Activated CD4-positive, alpha-beta T cell treated with anti-CD3 and anti-CD28 coated beads, Interleukin-2, amount 50 U/mL, for 4 hours (primary cell): ENCODE data around the gene CEBPG.

Experiments used
- DNase-seq, 2 experiments: peaks; one replicate each; pipeline ENCODE4 v3.0.0-alpha.2; 2020

Gene CEBPG

DNA sequence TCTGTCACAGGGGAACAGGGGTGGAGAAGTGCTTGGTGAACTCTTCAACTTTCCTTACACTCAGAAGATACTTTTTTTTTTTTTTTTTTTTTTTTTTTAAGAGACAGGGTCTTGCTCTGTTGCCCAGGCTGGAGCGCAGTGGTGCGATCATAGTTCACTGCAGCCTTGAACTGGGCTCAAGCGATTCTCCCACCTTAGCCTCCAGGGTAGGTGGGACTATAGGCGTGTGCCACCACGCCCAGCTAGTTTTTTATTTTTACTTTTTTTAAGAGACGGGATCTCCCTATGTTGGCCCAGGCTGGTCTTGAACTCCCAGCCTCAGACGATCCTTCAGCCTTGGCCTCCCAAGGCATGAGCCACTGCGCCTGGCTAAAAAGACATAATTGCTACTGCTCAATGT, 11.5 kb downstream of the CEBPG start:
- DNase-seq: no peak

DNA sequence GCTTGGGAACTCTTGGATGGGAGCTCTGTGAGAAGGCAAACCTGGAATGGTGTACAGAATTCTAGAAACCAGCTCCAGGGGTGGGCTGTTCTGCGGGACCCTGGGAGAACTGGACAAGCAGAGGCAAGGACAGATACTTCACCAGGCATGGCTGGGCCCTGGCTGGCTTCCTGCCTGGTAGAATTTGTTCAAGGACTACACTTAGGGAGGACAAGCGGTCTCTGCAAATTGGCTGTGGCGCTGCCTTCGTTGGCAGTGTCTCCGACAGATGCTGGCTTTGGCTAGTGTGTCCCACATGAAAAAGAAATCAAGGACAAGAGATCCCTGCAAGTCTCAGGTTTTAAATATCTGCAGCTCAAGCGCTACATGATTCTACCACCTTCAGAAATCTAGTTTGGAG, 12.4 kb downstream of the CEBPG start:
- no peak for DNase-seq

DNA sequence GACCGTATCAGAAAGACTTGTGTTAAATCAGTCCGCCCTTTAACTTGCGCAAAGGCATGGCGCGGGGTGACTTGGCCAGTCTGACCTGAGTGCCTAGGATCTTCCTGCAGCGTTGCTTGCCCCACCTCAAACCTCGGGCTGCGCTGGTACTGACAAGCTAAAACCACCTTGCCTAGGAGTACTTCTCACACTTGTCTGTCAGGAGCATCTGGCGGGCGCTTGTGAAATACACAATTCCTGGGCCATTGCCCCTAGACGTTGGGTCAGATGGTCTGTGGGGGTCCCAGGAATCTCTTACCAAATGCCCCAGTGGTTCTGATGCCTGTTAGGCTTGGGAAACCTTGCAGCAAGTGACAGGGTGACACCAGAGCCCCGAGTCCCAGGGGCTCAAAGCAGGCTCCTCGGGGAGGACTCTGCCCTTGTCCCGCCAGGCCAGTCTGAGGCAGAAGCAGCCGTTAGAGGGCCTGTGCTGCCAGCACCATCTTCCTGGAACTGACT, 12.9 kb downstream of the CEBPG start:
- DNase-seq: no peak

DNA sequence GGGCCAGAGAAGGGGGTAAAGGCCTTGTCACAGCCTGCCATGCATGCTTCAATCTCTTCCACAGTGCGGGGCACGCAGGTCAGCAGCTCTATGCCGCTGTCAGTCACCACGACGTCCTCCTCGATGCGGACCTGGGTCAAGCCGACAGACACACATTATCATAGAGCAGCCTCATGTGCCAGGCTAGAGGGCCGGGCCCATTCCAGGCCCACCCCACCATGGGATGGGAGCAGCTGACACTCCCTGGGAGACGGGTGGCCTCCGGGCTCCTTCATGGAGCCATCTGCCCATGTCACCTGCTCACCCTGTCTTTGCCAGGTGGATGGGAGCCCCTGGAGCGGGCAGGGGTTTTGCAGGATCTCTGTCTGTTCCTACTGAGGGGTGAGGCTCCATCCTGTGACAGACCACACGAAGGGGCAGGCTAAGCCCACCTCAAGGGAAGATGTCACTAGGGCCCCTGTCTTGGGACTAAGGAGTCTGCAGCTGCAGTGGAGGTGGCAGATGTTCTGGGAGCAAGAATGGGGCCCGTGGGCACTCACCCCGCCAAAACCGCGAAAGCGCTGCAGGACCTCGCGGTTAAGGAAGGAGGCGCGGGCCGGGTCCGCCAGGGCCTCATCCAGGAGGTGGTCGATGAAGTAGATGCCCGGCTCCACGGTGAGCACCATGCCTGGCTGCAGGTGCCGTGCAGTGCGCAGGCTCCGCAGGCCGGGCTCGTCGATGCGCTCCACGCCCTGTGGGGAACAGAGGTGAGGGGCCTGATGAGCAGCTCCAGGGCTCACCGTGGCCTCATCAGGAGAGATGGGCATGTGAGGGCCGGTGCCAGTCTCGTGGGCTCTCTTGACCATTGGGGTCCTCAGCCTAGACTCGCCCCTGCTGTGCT, 14.1 kb downstream of the CEBPG start:
- DNase-seq: no peak

DNA sequence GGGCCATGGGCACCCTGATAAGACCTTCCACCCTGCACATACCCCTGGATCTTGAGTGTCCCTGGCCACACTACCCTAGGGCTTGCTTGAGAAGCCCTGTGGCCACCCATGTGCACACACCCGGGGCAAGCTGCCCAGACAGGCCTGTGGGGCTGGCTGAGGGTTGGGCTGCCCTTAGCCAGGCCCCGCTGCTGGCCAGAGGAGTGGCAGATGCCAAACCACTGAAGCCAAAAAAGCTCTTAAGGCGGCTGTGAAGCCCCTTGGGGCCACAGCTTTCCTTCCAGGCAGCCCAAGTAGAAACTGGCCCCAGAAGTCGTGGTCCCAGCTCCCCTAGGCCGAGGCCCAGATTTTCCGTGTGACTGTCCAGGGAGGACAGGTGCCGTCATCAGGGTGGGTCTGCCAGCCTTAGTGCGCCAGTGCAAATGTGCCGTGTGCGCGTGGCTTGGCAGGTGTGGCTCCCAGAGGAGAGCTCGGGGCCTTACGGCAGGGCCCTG, 14.8 kb downstream of the CEBPG start:
- DNase-seq: no peak

DNA sequence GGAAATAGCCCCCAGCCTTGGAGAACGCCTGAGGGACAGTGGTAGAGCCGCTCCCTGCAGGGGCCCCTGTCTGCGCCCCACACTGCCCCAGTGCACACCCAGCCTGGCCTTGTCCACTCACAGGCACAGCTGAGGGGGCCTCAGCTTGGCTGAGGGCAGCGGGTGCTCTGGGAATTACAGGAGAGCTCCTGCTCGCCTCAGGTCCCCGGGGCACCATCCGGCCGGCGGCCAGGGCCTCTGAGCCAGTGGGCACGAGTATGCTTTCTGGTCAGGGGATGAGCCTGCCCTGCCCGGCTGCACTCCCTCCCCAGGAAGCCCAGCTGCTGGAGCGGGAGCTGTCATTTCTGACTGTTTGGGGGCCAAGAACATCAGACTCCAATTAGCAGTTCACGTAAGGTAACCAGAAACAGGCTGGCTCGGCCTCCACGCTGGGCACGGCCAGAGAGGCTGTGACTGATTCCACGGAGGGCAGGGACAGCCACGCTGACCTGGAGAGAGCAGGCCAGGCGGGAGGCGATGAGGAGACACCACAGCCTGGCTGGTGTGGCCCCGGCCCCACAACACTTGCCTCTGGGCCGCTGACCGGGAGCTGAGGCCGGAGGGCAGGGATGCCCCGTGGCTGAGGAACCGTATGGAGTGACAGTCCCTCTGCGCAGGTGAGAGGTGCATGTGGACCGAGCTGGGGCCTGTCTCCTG, 15.4 kb downstream of the CEBPG start:
- DNase-seq: no peak

DNA sequence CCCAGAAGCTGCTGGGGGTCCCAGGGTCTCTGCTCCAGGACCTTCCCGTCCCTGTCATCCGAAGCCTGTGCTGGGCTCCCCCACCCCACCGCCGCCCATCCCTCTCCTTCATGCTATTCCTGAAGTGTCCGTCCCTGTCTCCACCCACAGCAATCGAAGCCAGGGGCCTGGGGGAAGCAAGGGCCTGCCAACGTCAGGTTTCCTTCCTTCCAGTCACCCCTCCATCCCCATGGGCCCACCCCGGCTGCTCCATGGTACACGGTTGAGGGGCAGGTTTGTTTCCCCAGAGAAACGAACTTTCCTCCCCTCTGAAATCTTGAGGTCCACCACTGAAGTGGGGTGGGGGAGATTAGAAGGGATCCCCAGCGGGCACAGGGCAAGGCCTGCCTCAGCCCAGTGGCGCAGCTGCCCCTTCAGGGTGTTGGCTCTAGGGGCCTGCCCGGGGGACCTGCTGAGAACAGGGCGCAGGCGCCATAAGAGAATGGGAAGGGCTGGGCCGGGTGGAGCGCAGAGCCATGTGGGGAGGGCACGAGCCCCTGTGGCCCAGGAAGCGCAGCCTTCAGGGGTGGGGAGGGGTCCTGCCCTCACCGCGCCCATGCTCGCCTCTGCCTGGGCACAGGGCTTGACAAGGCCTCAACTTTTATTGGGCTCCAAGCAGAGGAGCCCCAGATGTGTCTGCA, 16.1 kb downstream of the CEBPG start:
- DNase-seq: no peak

DNA sequence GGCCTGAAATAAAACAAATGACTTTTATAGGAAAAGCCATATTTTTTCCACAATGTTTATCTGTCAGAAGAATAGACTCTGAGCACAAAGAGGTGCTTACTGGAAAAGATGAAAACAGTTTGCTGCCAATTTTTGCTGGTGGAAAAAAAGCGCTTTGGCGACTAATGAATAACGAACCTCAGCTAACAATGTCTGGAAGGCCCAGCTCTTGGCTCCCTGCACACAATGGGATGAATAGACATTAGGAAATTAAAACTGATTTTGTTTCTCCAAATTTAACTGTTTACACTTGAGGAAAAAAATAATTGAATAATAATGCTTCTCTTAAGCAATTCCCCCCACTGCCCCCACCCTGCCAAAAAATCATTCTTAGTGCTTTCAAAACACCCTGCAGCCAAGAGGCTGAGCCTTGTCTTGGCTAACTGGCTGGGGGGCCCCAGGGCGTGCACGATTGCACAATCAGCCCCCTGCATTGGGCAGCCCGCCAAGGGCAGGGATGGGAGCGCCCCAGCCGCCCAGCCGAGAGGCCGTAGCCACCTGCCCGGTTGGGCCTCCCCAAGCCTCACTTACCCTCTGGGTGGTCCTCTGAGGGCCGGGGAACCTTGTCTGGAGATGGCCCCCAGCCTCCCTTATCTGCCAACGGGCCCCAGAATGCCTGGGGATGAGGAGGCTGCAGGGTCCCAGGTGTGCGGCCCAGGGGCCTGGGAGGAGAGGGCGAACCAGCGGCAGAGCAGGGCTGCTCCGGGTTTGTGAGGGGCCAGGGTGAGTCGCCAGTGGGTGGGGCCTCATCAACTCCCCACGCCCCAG, 16.8 kb downstream of the CEBPG start:
- DNase-seq: no peak

DNA sequence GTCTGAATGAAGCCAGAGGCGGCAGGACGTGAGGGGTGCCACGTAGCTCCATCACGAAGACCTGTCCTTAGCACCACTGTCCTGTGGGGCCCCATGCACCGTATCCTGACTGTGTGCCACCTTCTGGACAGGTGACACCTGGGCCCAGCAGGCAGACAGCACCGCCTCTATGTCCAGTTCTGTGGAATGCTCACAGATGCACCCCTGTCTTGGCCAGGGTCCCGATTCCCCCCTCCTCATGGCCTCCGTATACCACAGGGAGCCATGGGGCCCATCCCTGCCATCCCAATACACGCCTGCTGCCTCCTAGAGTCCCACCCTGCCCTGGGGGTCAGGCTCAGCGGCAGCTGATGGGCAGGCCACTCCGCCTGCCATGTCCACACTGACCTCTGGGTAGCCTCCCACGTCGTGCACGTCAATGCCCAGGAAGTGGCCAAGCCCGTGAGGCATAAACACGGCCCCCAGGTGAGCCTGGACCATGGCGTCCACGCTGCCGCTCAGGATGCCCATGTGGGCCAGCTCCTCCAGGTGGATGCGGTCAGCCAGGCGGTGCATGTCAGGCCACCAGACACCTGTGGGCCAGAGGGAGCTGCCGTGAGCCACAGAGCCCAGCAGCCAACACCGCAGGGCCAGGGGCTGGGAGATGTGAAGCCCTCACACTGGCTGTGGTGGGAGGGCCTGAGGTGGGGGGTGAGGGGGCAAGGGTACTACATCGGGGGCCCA, 17.6 kb downstream of the CEBPG start:
- no peak for DNase-seq

DNA sequence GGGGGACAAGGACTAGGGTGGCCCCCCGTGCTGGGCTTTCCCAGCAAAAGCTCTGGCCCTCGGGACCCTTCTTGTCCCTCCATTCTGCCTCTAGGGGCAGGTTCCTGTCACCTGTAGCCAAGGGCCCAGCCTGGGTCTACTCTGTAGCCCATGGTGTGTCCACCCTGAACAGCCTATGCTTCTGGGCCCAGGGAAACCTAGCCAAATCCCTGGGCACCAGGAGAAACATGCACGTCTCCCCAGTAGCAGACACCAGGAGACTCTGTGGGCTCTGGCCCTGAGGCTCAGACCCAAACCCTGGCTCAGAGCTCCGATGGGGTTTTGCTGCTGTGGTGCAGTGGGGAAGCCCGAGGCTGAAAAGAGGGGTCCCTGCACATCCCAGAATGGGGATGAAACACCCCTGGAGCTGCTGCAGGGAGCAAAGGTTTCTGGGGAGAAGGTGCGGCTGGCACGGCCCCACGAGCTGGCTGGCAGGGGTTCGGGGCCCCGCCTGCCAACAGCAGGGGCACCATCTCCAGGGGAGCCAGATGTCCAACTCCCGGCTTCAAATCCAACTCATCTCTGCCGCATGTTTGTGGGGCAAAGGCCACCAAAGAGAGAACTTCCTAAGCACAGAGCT, 18.2 kb downstream of the CEBPG start:
- no peak for DNase-seq

DNA sequence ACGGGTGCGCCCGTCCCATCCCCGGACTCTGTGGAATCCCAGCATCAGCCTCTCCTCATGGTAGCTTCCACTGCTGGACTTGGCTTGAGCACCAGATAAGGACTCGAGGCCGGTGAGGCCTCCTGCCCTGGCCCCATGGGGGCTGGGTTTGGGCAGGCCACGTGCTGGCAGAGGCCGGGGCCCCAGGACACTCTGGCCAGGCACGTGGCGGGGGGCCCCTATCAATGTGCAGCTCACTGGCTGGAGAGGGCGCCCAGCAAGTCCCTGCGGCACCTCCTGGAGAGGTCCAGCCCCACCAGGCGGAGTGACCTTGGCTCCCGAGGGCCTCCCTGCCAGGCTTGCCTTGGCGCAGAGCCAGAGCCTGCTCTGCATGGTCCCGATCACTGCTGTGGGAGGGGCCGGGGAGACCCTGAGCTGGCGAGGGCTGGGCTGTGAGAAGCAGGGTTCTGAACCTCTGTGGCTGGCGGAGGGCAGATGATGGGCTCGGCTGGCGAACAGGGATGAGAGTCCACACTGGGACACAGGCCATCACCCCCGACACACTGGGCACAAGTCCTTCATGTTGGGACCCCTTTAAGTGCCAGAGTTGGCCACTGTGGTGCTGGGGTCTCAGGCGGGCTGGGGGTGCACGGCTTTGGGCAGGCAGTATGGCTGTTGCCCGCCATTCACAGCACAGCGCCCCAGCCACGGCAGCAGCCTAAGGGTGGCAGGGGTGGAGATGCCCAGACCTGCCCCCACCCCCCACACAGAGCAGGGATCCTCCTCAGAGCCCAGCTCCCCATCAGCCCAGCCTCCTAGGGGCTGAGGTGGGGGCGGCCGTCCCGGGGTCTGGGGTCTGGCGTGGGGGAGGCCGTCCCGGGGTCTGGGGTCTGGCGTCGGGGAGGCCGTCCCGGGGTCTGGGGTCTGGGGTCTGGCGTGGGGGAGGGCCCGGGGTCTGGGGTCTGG, 19.1 kb downstream of the CEBPG start:
- DNase-seq: no peak

DNA sequence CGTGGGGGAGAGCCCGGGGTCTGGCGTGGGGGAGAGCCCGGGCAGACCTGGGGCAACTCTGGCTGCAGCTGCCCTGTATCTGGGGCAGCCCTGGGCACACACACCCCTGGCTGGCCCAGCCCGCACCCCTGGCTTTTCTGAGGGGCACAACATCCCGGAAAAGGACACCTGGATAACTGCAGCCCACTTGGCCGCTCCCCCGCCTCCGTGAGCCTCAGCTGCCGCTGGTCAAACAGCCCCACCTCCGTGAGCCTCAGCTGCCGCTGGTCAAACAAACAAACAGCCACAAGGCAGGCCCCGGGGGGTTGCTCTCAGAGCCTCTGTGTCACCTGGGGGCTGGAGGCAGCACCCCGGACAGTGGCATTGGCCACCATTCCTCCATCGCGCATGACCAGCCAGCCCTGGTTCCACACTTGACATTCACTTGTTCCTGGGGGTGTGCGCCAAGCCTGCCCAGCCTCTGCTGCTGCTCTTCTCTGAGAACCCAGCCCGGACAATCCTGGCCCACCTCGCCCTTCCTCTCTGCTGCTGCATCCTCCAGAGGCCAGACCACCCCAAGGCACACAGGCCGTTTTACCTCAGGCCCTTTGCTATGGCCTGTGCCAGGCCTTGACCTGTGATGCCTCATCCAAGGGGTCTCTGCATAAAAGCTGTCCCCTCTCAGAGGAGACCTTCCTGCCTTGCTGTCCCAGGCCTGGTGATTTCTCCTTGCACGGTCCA, 19.9 kb downstream of the CEBPG start:
- DNase-seq: no peak

DNA sequence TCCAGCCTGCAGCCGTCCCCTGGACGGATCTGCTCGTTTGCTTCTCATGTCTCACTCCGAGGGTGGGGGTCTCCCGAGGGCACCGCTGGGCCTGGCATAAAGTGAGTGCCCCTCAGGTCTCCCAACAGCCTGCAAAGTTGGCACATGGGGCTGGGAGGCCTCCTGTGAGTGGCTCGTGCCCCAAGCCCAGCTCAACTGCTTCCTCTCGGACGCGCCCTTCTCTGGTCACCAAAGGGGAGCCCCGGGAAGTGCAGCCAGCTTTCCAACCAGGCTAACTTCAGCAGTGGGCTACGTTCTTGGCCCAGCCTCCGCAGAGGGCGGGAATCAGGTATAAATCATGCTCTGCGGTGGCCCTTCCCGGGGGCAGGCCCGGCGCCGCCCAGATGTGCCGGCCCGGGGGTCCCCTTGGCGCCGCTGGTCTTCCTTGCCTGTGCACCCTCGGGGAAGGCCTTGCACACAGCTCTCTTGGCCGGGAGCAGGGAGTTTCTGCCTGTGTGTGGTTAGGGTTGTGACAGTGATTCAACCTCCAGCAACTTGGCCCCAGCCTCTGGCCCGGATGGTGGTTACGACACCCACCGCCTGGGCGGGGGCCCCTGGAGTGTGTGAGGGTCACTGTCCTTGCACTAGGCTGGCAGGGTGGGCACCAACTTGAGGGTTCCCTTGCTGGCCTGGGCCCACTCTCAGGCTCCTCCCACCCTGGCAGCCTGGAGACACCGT, 20.7 kb downstream of the CEBPG start:
- no peak for DNase-seq

DNA sequence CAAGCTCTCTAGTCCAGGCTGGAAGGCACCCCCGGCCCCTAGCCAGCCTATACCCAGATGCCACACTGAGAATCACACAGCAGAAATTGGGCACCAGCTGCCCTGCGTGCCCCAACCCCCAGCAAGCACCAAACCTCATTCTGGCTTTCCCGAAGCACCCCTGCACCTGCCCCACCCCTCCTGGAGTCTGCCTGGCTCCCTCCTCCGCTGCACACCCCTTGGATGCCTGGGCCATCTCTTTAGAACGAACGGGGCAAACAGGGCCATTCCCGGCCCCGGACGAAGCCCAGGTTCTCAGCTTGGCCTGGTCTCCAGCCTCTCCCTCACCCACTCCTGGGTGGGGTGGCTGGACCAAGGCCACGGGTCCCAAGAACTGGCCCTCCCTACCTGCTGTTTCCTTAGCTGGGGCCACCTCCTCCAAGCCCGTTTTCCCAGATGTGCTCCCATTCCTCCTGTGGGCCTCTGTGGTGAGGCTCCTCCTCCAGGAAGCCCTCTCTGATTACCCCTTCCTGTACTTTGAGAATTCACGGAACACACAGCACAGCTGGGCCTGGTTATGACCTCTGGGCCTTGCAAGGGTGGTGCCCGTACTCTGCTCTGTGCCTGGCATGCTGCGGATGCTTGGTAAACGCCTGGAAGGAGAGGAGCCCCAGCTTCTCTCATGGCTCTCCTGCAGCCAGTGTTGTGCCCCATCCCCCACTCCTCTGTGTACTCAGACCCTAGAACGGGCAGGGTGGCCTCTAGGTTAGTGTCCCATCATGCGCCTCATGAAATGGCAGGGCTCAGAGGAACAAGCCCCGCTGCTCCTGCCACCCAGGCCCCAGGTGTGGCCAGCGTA, 21.4 kb downstream of the CEBPG start:
- DNase-seq: no peak

DNA sequence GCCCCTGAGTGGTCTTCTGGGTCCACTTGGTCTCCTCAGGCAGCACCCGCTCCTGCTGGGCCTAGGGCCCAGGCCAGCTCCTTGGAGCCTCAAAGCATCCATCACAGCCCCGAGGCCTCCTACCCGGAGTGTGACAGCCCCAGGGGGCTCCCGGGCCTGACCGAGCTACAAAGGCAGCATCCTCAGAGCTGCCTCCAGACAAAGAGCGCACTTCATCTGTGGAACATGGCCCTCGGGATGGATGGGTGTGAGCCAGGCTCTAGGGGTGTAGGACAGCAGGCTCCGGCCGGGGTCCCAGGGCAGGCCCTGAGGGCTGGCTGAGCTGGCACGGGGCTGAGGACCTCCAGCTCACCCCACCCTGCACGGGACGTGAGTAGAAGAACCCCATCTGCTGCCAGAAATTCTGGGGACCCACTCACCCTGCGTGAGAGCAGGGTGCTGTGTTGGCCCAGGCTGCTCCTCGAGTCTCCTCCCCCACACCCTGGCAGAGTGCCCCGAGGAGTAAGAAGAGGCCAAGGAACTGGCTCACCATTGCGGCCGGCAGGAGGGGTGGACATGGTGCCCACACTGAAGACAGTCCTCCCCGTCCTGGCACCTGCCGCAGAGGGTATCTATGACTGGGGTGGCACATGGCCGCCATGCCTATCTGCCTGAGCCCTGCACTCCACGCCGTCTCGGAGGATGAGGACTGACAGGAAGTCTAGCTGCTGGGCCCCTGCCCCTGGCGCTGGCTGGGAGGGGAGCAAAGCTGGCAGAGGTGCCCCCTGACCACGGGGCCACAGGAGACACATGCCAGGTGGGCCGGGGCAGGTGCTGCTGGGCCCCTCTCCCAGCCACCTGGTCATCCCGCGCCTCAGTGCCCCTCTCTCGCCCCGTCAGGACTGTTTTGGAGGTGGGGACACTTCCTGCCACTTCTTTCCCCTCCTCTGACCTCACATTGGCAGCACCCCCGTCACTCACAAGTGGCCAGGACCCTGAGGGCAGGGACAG, 22.3 kb downstream of the CEBPG start:
- no peak for DNase-seq

DNA sequence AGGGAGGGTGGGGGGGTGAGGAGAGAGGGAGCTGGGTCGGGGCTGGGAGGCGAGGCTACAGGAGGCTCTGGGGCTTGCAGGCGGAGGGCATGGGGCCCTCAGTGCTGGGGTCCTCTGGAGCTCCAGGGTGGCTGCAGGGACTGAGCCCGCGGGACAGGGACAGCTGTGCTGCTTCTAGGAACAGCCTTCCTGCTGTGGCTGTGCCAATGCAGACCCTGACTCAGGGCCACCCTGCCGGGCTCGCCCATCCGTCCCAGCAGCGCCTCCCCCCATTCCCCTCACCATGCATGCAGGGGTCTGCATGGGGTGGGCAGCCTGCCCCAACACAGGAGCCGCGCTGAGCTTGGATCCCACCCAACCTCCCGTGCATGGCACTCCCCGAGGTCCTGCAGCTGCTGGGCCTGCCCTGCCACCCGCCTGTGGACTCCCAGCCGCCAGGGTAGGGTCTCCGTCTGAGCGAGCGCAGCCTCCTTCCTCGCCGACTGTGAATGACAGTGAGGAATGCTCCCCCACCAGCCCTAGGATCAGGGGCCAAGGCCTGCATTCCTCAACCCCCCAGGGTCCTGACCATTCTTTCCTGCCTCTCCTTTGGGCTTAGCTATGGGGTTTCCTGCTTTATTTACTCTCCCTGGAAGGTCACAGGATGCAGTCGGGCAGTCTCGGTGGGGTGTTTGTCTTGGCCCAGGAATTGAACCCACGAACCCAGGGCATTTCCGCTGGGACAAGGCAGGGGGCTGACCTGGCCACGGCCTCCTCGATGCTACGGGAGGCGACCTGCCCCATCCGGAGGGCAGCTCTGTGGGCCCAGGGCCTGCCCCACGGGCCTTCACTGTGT, 23.4 kb downstream of the CEBPG start:
- no peak for DNase-seq
